Epithelial cell of proximal tubule (primary cell): ENCODE data around the gene PTPRN2. TPM values are rescaled to one million over a fixed set of nuclear protein-coding genes. Genes with fewer than 3 reads are reported as not detected.

Experiments used
- DNase-seq: peaks from one replicate; pipeline ENCODE4 v3.0.0-alpha.2; 2011; ENCODE audit warnings: low read depth
- H3K4me3 ChIP-seq: 2 replicates; pipeline ENCODE4 v1.5.1; 2011; ENCODE audit warnings: low read depth, mild to moderate bottlenecking, low read length
- total RNA-seq: library from RNA; depleted of rRNA; stranded (reverse); fragments of >200 nt; gene quantifications from 2 replicates; pipeline ENCODE4 v1.2.3, GENCODE V29; 2015
- TF ChIP-seq, protein P1 (sequence below): conservative IDR thresholded peaks from 2 replicates; pipeline ENCODE4 v1.5.1; 2012; ENCODE audit warnings: low read depth, mild to moderate bottlenecking, low read length

The PTPRN2 gene
- total RNA-seq, 1 donor from 2014 or later: 2.8 TPM

DNA sequence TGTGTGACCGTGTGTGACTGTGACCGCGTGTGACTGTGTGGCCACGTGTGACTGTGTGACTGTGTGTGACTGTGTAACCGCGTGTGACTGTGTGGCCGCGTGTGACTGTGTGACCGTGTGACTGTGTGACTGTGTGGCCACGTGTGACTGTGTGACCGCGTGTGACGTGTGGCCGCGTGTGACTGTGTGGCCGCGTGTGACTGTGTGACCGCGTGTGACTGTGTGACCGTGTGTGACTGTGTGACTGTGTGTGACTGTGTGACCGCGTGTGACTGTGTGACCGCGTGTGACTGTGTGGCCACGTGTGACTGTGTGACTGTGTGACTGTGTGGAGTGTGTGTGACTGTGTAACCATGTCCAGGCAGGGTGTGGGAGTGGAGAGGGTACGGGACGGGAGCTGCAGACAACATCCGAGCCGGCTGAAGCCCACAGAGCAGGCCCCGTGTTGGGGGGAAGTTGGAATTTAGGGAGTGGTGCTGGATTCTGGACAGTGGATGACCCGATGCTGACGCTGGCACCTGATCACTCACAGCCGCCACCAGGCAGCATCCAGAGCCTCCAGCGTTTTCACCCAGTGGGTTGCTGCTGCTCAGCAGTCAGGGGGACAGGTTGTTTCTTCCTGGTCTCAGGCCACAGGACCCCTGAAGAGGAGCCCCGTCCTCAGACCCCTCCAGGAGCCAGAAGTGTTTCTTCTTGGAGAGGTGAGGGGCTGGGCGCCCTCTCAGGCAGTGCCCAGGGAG is 747.3 kb downstream of the PTPRN2 start:
- DNase-seq: no peak
- TF ChIP-seq, protein P1, sequence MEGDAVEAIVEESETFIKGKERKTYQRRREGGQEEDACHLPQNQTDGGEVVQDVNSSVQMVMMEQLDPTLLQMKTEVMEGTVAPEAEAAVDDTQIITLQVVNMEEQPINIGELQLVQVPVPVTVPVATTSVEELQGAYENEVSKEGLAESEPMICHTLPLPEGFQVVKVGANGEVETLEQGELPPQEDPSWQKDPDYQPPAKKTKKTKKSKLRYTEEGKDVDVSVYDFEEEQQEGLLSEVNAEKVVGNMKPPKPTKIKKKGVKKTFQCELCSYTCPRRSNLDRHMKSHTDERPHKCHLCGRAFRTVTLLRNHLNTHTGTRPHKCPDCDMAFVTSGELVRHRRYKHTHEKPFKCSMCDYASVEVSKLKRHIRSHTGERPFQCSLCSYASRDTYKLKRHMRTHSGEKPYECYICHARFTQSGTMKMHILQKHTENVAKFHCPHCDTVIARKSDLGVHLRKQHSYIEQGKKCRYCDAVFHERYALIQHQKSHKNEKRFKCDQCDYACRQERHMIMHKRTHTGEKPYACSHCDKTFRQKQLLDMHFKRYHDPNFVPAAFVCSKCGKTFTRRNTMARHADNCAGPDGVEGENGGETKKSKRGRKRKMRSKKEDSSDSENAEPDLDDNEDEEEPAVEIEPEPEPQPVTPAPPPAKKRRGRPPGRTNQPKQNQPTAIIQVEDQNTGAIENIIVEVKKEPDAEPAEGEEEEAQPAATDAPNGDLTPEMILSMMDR: no peak
- H3K4me3 ChIP-seq: no peak overlapping the region

DNA sequence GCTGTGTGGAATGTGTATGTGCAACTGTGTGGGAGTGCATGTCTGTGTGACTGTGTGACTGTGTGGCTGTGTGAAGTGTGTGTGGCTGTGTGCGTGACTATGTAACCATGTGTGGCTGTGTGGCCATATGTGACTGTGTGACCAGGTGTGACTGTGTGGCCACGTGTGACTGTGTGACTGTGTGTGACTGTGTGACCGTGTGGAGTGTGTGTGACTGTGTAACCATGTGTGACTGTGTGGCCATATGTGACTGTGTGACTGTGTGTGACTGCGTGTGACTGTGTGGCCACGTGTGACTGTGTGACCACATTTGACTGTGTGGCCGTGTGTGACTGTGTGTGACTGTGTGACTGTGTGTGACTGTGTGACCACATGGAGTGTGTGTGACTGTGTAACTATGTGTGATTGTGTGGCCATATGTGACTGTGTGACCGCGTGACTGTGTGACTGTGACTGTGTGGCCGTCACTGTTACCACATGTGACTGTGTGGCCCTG is 747.9 kb downstream of the PTPRN2 start:
- TF ChIP-seq, protein P1: no peak
- no peak for DNase-seq
- no peak overlapping the region for H3K4me3 ChIP-seq

DNA sequence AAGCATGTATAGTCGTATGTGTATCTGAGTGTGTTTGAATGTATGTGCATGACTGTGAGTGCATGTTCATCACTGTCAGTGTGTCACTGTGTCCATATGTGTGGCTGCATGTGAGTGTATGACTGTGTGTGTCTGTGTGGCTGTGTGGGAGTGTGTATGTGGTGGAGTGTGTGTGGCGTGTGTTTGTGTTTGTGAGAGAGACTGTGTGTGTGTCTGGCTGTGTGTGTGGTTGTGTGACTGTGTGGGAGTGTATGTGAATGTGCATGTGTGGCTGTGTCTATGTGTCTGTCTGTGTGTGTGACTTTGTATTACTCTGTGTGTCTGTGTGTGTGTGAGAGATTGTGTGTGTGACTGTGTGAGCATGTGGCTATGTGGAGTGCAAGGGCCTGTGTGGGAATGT is 748.4 kb downstream of the PTPRN2 start:
- no peak for DNase-seq
- no peak overlapping the region for H3K4me3 ChIP-seq
- TF ChIP-seq, protein P1: no peak

DNA sequence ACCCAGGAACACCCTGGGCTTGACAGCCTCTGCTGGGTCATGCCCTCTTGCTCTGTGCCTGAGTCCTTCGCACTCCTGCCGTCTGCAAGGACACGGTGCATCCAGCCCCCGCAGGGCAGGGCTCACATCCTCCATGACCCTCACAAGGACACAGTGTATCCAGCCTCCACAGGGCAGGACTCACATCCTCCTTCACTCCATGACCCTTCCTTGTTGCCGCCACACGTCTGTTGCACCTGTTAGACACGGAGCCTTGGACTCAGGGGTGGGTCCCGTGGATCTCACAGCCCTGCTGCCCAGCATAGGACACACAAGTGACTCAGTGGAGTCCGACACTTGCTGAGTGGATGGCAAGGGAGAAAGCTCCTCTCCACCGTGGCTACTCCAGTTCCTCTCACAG is 750.1 kb downstream of the PTPRN2 start:
- no peak overlapping the region for H3K4me3 ChIP-seq
- TF ChIP-seq, protein P1: no peak
- no peak for DNase-seq

DNA sequence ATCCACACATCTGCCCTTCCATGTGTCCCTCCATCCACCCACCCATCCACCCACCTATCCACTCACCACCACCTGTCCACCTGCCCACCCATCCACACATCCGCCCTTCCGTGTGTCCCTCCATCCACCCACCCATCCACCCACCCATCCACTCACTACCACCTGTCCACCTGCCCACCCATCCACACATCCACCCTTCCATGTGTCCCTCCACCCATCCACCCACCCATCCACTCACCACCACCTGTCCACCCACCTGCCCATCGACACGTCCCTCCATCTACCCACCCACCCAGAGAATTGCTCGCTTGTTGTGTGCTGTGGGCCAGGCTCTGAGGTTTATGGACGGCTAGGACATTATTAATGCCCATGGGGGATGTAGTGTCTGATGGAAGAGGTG is 750.6 kb downstream of the PTPRN2 start:
- TF ChIP-seq, protein P1: no peak
- H3K4me3 ChIP-seq: no peak overlapping the region
- DNase-seq: no peak

DNA sequence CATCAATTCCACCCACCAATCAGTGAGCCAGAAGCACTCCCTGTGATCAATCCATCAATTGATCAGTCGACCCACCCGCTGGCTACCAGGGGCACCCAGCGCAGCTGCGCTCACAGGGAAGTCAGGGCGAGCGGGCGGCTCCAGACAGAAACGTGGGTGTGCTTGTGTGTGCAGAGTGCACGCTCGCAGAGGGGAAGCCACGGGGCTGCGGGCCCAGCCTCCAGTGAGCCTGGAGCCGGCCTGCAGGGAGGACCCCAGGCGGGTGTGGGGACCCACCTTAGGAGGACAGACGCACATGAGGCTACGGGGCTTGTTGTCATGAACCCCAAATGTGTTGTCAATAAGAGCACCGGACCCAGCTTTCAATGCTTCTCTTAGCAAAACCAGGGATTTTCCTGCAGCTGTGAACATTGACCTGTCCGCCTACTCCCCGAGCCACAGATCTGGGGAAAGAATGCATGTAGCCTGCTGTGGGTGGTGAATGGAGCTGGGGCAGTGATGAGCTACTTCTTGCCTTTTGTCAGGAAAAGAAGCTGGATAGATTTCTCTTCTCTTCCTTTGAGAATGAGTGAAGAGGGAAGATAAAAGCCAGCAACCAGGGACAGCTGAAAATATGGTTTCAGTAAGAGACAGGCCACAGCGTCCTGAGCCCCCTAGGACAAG is 753.0 kb downstream of the PTPRN2 start:
- TF ChIP-seq, protein P1: no peak
- no peak for DNase-seq
- H3K4me3 ChIP-seq: no peak overlapping the region
